Measurements from ENCODE around the gene SLC4A1. TPM values are rescaled to one million over a fixed set of nuclear protein-coding genes. Genes with fewer than 3 reads are reported as not detected.

Gene SLC4A1
- polyA plus RNA-seq, 1 donor (not counting 4 experiments of a cell fraction or from before 2014, with no cell fraction given), result not detected

- FAIRE-seq (no peak), DNase-seq (ENCODE audit: low read depth, low spot score) (no peak)
- no peak overlapping the region for H3K4me3 ChIP-seq (ENCODE audit: control insufficient read depth in 2 of 3, extremely low read depth in 1 of 3, insufficient read depth in 2 of 3, low read depth in 1 of 3, low read length in 3 of 3)
- no peaks in the 10 kb centered on the region for H3K79me2 ChIP-seq (ENCODE audit: control insufficient read depth, insufficient read depth, low read length)
- no peaks in the 10 kb centered on the region for H4K20me1 ChIP-seq (ENCODE audit: control insufficient read depth, extremely low read depth, insufficient read depth, low read length)
- no peak overlapping the region for H2AFZ ChIP-seq (ENCODE audit: control insufficient read depth, low read length)
- dilution Hi-C loops (cut with MboI; ENCODE audit: extremely low pct_ligation_motif_present, low sequenced_read_pairs), result no loop called here
- no peak overlapping the region for H3K27ac ChIP-seq (ENCODE audit: control insufficient read depth, insufficient read depth, low read length)
- no peaks in the 10 kb centered on the region for H3K9me3 ChIP-seq (ENCODE audit: control insufficient read depth, low read depth, low read length)
- no peak for TF ChIP-seq EZH2 (IDR thresholded peaks at IDR 0.05; ENCODE audit: low read length)
- TF ChIP-seq, protein P1, sequence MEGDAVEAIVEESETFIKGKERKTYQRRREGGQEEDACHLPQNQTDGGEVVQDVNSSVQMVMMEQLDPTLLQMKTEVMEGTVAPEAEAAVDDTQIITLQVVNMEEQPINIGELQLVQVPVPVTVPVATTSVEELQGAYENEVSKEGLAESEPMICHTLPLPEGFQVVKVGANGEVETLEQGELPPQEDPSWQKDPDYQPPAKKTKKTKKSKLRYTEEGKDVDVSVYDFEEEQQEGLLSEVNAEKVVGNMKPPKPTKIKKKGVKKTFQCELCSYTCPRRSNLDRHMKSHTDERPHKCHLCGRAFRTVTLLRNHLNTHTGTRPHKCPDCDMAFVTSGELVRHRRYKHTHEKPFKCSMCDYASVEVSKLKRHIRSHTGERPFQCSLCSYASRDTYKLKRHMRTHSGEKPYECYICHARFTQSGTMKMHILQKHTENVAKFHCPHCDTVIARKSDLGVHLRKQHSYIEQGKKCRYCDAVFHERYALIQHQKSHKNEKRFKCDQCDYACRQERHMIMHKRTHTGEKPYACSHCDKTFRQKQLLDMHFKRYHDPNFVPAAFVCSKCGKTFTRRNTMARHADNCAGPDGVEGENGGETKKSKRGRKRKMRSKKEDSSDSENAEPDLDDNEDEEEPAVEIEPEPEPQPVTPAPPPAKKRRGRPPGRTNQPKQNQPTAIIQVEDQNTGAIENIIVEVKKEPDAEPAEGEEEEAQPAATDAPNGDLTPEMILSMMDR (optimal IDR thresholded peaks at IDR 0.05 in 1 of 3, IDR thresholded peaks at IDR 0.05 in 1 of 3, conservative IDR thresholded peaks at IDR 0.05 in 1 of 3; ENCODE audit: extremely low read depth in 1 of 3, insufficient read depth in 2 of 3, low read length in 3 of 3), result no peak
- no peaks in the 10 kb centered on the region for H3K36me3 ChIP-seq (ENCODE audit: control insufficient read depth in 2 of 2, extremely low read depth in 1 of 2, insufficient read depth in 2 of 2, low read length in 2 of 2)
- no peak overlapping the region for H3K4me2 ChIP-seq (ENCODE audit: control insufficient read depth, extremely low read depth, insufficient read depth, low read depth, low read length)
- no peaks in the 10 kb centered on the region for H3K9me1 ChIP-seq (ENCODE audit: control insufficient read depth, extremely low read depth, insufficient read depth, low read length)
- no peaks in the 10 kb centered on the region for H3K4me1 ChIP-seq (ENCODE audit: control insufficient read depth, extremely low read depth, insufficient read depth, low read length)
- peaks cover 4% of the 10 kb centered on the region for H3K27me3 ChIP-seq (ENCODE audit: control insufficient read depth, extremely low read depth, insufficient read depth, low read length)
- H3K9ac ChIP-seq (ENCODE audit: control insufficient read depth, extremely low read depth, insufficient read depth, low read length), result no peak overlapping the region
These were observed 987 bp upstream of the SLC4A1 start for GRCh38 chr17:44268709-44269534.

DNA sequence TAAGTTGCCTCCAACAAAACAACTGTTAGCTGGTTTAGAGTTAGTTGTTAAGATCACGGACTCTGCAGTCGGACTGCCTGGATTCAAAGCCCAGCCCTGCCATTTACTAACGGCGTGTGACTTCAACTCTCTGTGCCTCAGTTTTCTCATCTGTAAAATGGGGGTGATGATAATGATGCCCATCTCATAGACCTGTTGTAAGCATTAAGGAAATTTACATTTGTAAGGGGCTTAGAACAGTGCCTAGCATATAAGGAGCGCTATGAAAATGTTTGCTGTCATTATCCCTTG lies 825 bp downstream of the SLC4A1 start:
- Histone ChIP-seq H4K20me1 (ENCODE audit: control insufficient read depth, extremely low read depth, insufficient read depth, low read length) (no peaks in the 10 kb centered on the region), H3K9me1 (ENCODE audit: control insufficient read depth, extremely low read depth, insufficient read depth, low read length) (no peaks in the 10 kb centered on the region), H3K27ac (ENCODE audit: control insufficient read depth, insufficient read depth, low read length) (no peak overlapping the region), H3K4me2 (ENCODE audit: control insufficient read depth, extremely low read depth, insufficient read depth, low read depth, low read length) (no peak overlapping the region), H3K9ac (ENCODE audit: control insufficient read depth, extremely low read depth, insufficient read depth, low read length) (no peak overlapping the region), H3K4me3 (ENCODE audit: control insufficient read depth in 2 of 3, extremely low read depth in 1 of 3, insufficient read depth in 2 of 3, low read depth in 1 of 3, low read length in 3 of 3) (no peak overlapping the region), H3K36me3 (ENCODE audit: control insufficient read depth in 2 of 2, extremely low read depth in 1 of 2, insufficient read depth in 2 of 2, low read length in 2 of 2) (no peaks in the 10 kb centered on the region), H3K4me1 (ENCODE audit: control insufficient read depth, extremely low read depth, insufficient read depth, low read length) (no peaks in the 10 kb centered on the region), H3K27me3 (ENCODE audit: control insufficient read depth, extremely low read depth, insufficient read depth, low read length) (peaks cover 14% of the 10 kb centered on the region), H2AFZ (ENCODE audit: control insufficient read depth, low read length) (no peak overlapping the region), H3K9me3 (ENCODE audit: control insufficient read depth, low read depth, low read length) (no peaks in the 10 kb centered on the region), H3K79me2 (ENCODE audit: control insufficient read depth, insufficient read depth, low read length) (no peaks in the 10 kb centered on the region)
- dilution Hi-C loops (cut with MboI; ENCODE audit: extremely low pct_ligation_motif_present, low sequenced_read_pairs), result no loop called here
- FAIRE-seq, result no peak
- TF ChIP-seq, protein P1 (optimal IDR thresholded peaks at IDR 0.05 in 1 of 3, IDR thresholded peaks at IDR 0.05 in 1 of 3, conservative IDR thresholded peaks at IDR 0.05 in 1 of 3; ENCODE audit: extremely low read depth in 1 of 3, insufficient read depth in 2 of 3, low read length in 3 of 3), result no peak
- TF ChIP-seq EZH2 (IDR thresholded peaks at IDR 0.05; ENCODE audit: low read length), result no peak
- DNase-seq (ENCODE audit: low read depth, low spot score), result no peak

Data from keratinocyte (primary cell).